ENCODE measurements around the gene PPP2R2B. TPM values are rescaled to one million over a fixed set of nuclear protein-coding genes. Genes with fewer than 3 reads are reported as not detected.

The PPP2R2B gene
- total and polyA plus RNA-seq, 2 of the 4 experiments (the other 2 are of a cell fraction): not detected

DNA sequence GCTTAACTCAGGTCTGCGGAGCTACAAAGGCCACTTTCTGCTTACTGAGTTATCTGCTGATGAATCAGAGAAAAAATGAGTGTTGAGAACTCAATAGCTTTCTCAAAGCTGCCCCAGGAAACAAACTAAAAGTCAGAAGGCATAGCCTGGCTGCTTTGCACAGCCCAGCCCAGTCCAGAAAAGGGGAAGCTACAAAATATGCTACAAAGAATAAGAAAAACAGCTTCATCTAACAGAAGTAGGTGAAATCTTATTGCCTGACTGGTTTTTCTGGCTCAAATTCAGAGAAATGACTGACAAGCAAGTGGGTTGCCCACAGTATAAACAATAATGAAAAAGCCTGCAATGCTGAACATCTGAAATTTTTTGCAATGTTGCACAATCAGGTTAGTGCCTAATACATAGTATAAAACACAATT lies 156.2 kb downstream of the PPP2R2B start:
- 80% methylated on average over 1 of the region's 1 CpG; no CpG with 5 or more reads in 1 of the 2 experiments for WGBS, 2 experiments (ENCODE audit: extremely low coverage in 2 of 2, insufficient read length in 1 of 2)
- Histone ChIP-seq H4K91ac (ENCODE audit: insufficient read depth, low read depth, low read length) (no peak overlapping the region), H3K9ac (ENCODE audit: low read depth, low read length) (no peak overlapping the region), H3K9me3 (ENCODE audit: control insufficient read depth, insufficient read depth, low read length) (no peaks in the 10 kb centered on the region), H3K4me2 (ENCODE audit: low read depth, low read length) (no peak overlapping the region), H4K5ac (ENCODE audit: low read depth, low read length) (no peak overlapping the region), H2BK5ac (ENCODE audit: low read depth, low read length, poor library complexity, severe bottlenecking) (no peak overlapping the region), H3K27ac (ENCODE audit: insufficient read depth, low read length) (no peak overlapping the region), H3K4me3 (ENCODE audit: insufficient read depth, low read depth, low read length) (no peak overlapping the region), H3K23ac (ENCODE audit: low read depth, low read length) (no peak overlapping the region), H2BK15ac (ENCODE audit: low read depth, low read length) (no peak overlapping the region), H2AFZ (replicated peaks; ENCODE audit: low read length, poor library complexity) (no peak overlapping the region), H3K18ac (ENCODE audit: low read depth, low read length) (no peak overlapping the region), H2AK5ac (ENCODE audit: low read depth, low read length) (no peak overlapping the region), H2AK9ac (replicated peaks; ENCODE audit: low read depth, low read length, poor library complexity) (no peak overlapping the region), H3K4me1 (ENCODE audit: control insufficient read depth, insufficient read depth, low read length) (no peaks in the 10 kb centered on the region), H3K4ac (ENCODE audit: low read depth, low read length) (no peak overlapping the region), H3K9me1 (ENCODE audit: insufficient read depth, low read length) (no peaks in the 10 kb centered on the region), H3K56ac (ENCODE audit: extremely low read depth, insufficient read depth, low read length) (no peak overlapping the region), H3K36me3 (ENCODE audit: control insufficient read depth, insufficient read depth, low read length) (no peaks in the 10 kb centered on the region), H3K14ac (replicated peaks; ENCODE audit: low read depth, low read length) (no peak overlapping the region), H2BK120ac (ENCODE audit: low read depth, low read length) (no peak overlapping the region), H4K8ac (ENCODE audit: low read depth in 2 of 2, low read length in 2 of 2) (no peak overlapping the region), H2BK20ac (ENCODE audit: low read depth, low read length) (no peak overlapping the region), H4K20me1 (ENCODE audit: insufficient read depth, low read length) (no peaks in the 10 kb centered on the region), H3K27me3 (ENCODE audit: control insufficient read depth, insufficient read depth, low read length) (no peaks in the 10 kb centered on the region), H3K79me1 (ENCODE audit: low read depth in 1 of 2, low read length in 2 of 2) (no peaks in the 10 kb centered on the region)
- peak; percentile 16 for DNase-seq
- ChIA-PET CTCF (interaction anchor here (1.6 kb wide), 1 partner anchor 9 kb away, joined by 5 read pairs; no protein-coding TSS in a partner anchor), POLR2A (ENCODE audit: unreplicated experiment) (no interaction called here)
- intact Hi-C loops (cut with micrococcal nuclease): no loop called here
- dilution Hi-C loops (cut with HindIII; ENCODE audit: low sequenced_read_pairs, unreplicated experiment): no loop called here
- TF ChIP-seq MAFK (IDR thresholded peaks at IDR 0.05; ENCODE audit: low read depth, low read length) (no peak), CEBPB (IDR thresholded peaks at IDR 0.05; ENCODE audit: low read depth, low read length) (peak; percentile 74), MXI1 (IDR thresholded peaks at IDR 0.05; ENCODE audit: borderline replicate concordance, low read depth, low read length) (no peak)
- TF ChIP-seq, protein P1, sequence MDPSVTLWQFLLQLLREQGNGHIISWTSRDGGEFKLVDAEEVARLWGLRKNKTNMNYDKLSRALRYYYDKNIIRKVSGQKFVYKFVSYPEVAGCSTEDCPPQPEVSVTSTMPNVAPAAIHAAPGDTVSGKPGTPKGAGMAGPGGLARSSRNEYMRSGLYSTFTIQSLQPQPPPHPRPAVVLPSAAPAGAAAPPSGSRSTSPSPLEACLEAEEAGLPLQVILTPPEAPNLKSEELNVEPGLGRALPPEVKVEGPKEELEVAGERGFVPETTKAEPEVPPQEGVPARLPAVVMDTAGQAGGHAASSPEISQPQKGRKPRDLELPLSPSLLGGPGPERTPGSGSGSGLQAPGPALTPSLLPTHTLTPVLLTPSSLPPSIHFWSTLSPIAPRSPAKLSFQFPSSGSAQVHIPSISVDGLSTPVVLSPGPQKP (IDR thresholded peaks at IDR 0.05; ENCODE audit: borderline replicate concordance, low read depth, low read length): no peak
- ATAC-seq (ENCODE audit: low read depth): no peak; the same call in 1 of the 2 replicates
- in situ Hi-C loops (cut with MboI; ENCODE audit: low sequenced_read_pairs): no loop called here
- BruUV-seq (replicated peaks): no TSS peak
